Activated CD8-positive, alpha-beta T cell treated with anti-CD3 and anti-CD28 coated beads, Interleukin-2, amount 10 ng/mL, durations not matched to agents 7 days and 5 days (primary cell): ENCODE data around the gene PGLYRP2. TPM values are rescaled to one million over a fixed set of nuclear protein-coding genes. Genes with fewer than 3 reads are reported as not detected.

ENCODE experiments used
- ATAC-seq: fragments of 150-1000 bp; cut with Tn5 transposase; one replicate; pipeline ENCODE4 v1.10.0; 2021; ENCODE audit warnings: moderate library complexity
- CTCF ChIA-PET: fragments of 350-600 bp; sonication (Branson Sonifier 250); formaldehyde crosslinking; loops from one replicate; lab custom pipeline; 2021; ENCODE audit warnings: antibody characterized with exemption; lab: Charles Lee
- POLR2A ChIA-PET: fragments of 350-600 bp; sonication (Branson Sonifier 250); formaldehyde crosslinking; loops from one replicate; lab custom pipeline; 2021; ENCODE audit warnings: antibody characterized with exemption; lab: Charles Lee
- DNase-seq: peaks from one replicate; pipeline ENCODE4 v3.0.0-alpha.2; 2020
- H3K27ac Mint-ChIP-seq: one replicate; pipeline ENCODE4 v1.8.0; 2021; ENCODE audit warnings: mild to moderate bottlenecking, mixed read lengths
- H3K27me3 Mint-ChIP-seq: one replicate; pipeline ENCODE4 v1.8.0; 2021; ENCODE audit warnings: low read depth, mixed read lengths
- H3K36me3 Mint-ChIP-seq: one replicate; pipeline ENCODE4 v1.8.0; 2021; ENCODE audit warnings: low read depth, mixed read lengths
- H3K4me1 Mint-ChIP-seq: one replicate; pipeline ENCODE4 v1.8.0; 2021; ENCODE audit warnings: low read depth, mixed read lengths
- H3K4me3 Mint-ChIP-seq: one replicate; pipeline ENCODE4 v1.8.0; 2021; ENCODE audit warnings: mild to moderate bottlenecking, mixed read lengths
- H3K9me3 Mint-ChIP-seq: one replicate; pipeline ENCODE4 v1.8.0; 2022; ENCODE audit warnings: mixed read lengths; ENCODE audit not compliant: insufficient read depth
- total RNA-seq, 2 experiments: library from RNA; stranded (reverse); gene quantifications; one replicate each; pipeline ENCODE4 v1.2.3, GENCODE V29; 2021

The PGLYRP2 gene
- total RNA-seq, 2 experiments from 2014 or later: not detected

GRCh38 chr19:15436012-15436825, 43.1 kb downstream of the PGLYRP2 start:
- CTCF ChIA-PET: interaction anchor here (0.9 to 3.5 kb wide), 6 partner anchors 17 to 177 kb away, joined by 3 to 18 read pairs (median 4); partner anchors contain the start of genes AKAP8L and RASAL3
- H3K9me3 Mint-ChIP-seq: no peaks in the 10 kb centered on the region
- H3K36me3 Mint-ChIP-seq: peaks cover 11% of the 10 kb centered on the region
- no peak overlapping the region for H3K27ac Mint-ChIP-seq
- POLR2A ChIA-PET: interaction anchor here (0.6 to 1.3 kb wide), 8 partner anchors 14 to 764 kb away, joined by 3 to 6 read pairs (median 3); partner anchors contain the start of gene AKAP8L
- ATAC-seq (no peak), DNase-seq (no peak)
- H3K4me3 Mint-ChIP-seq: no peak overlapping the region
- no peaks in the 10 kb centered on the region for H3K27me3 Mint-ChIP-seq
- H3K4me1 Mint-ChIP-seq: peaks cover 23% of the 10 kb centered on the region

DNA sequence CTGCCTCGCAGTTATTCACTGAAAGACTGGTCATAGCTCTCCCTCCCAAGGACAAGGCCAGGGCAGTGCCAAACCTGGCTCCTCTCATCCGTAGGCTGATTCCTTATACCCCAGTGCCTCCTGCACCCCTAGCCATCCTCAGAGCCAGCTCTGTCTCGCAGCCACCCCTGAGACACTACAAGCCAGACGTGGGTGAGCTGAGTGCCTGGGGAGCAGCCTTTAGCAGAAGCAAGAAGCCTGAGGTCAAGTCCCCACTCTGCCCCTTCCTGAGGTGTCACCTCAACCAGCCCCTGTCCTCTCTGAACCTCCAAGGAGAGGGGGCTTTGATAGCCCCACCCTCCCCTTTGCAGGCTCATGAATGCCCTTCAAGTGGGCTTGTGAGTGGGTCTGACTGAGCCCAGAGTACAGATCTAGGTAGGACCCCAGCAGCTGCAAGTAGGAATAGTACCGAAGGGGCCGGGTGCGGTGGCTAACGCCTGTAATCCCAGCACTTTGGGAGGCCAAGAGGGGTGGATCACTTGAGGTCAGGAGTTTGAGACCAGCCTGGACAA, 45.7 kb downstream of the PGLYRP2 start:
- H3K27ac Mint-ChIP-seq: peak overlapping the region; percentile 98
- ATAC-seq (no peak), DNase-seq (no peak)
- H3K9me3 Mint-ChIP-seq: no peaks in the 10 kb centered on the region
- H3K36me3 Mint-ChIP-seq: peaks cover 16% of the 10 kb centered on the region
- peak overlapping the region; percentile 98 for H3K4me3 Mint-ChIP-seq
- ChIA-PET CTCF (interaction anchor here (1.2 to 3.1 kb wide), 3 partner anchors 14 to 122 kb away, joined by 3 to 42 read pairs (median 19); partner anchors contain the start of gene AKAP8L), POLR2A (interaction anchor here (0.6 to 2.0 kb wide), 10 partner anchors 9 to 703 kb away, joined by 3 to 18 read pairs (median 3); partner anchors contain the start of gene AKAP8L)
- peaks cover 34% of the 10 kb centered on the region for H3K4me1 Mint-ChIP-seq
- no peaks in the 10 kb centered on the region for H3K27me3 Mint-ChIP-seq

- H3K27me3 Mint-ChIP-seq: no peaks in the 10 kb centered on the region
- peaks cover 19% of the 10 kb centered on the region for H3K36me3 Mint-ChIP-seq
- DNase-seq (peak; percentile 95), ATAC-seq (peak; percentile 89)
- peak overlapping the region; percentile 98 for H3K4me3 Mint-ChIP-seq
- ChIA-PET CTCF (interaction anchor here (1.0 to 3.1 kb wide), 5 partner anchors 13 to 122 kb away, joined by 3 to 42 read pairs (median 7); partner anchors contain the start of gene AKAP8L), POLR2A (interaction anchor here (0.6 to 2.0 kb wide), 11 partner anchors 8 to 704 kb away, joined by 3 to 18 read pairs (median 3); partner anchors contain the start of gene AKAP8L)
- peak overlapping the region; percentile 98 for H3K27ac Mint-ChIP-seq
- peaks cover 34% of the 10 kb centered on the region for H3K4me1 Mint-ChIP-seq
- H3K9me3 Mint-ChIP-seq: no peaks in the 10 kb centered on the region
These were observed 46.4 kb downstream of the PGLYRP2 start for GRCh38 chr19:15432629-15433518.

- peak overlapping the region; percentile 97 for H3K27ac Mint-ChIP-seq
- H3K4me1 Mint-ChIP-seq: peaks cover 32% of the 10 kb centered on the region
- peaks cover 26% of the 10 kb centered on the region for H3K36me3 Mint-ChIP-seq
- H3K27me3 Mint-ChIP-seq: no peaks in the 10 kb centered on the region
- CTCF ChIA-PET: interaction anchor here (1.0 to 4.0 kb wide), 6 partner anchors 12 to 123 kb away, joined by 3 to 42 read pairs (median 13); partner anchors contain the start of gene AKAP8L
- DNase-seq (peak; percentile 43), ATAC-seq (peak; percentile 9)
- no peaks in the 10 kb centered on the region for H3K9me3 Mint-ChIP-seq
- POLR2A ChIA-PET: interaction anchor here (0.6 to 2.0 kb wide), 8 partner anchors 11 to 119 kb away, joined by 3 to 18 read pairs (median 4); partner anchors contain the start of gene AKAP8L
- peak overlapping the region; percentile 98 for H3K4me3 Mint-ChIP-seq
These were observed 47.2 kb downstream of the PGLYRP2 start for GRCh38 chr19:15432018-15432494.

DNA sequence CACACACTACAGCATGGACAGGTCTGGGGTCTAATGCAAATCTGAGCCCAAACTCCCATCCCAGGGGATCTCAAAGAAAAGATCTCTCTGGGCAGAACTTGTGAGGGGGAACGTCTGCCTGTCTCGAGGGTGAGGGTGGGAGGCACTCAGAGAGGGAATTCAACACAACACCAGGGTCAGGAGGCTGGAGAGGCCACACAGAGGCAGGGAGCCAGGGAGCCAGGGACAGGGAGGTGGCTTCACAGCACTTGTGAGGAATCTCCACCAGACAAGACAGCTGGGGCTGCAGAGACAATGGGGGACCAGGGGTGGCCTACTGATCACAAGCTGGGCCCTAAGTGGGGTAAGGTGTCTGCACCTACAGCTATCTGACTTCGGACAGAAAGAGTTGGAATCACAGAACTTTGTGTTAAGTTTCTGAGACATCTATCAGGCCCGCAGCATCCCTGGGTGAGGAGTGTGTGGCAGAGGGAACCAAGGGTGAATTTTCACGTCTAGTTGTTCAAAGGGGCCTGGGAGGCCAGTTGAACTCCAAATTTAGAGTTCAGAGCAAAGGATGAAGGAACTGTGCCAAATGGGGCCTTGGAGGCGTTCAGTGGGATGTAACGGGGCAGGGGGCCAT, 47.8 kb downstream of the PGLYRP2 start:
- DNase-seq (no peak), ATAC-seq (no peak)
- Mint-ChIP-seq H3K4me1 (peaks cover 32% of the 10 kb centered on the region), H3K27ac (peak overlapping the region; percentile 97), H3K9me3 (no peaks in the 10 kb centered on the region), H3K36me3 (peaks cover 31% of the 10 kb centered on the region), H3K27me3 (no peaks in the 10 kb centered on the region), H3K4me3 (peak overlapping the region; percentile 98)
- ChIA-PET POLR2A (interaction anchor here (0.6 to 2.4 kb wide), 3 partner anchors 13 to 88 kb away, joined by 3 to 17 read pairs (median 3); partner anchors contain the start of gene AKAP8L), CTCF (interaction anchor here (1.2 to 4.0 kb wide), 2 partner anchors 12 to 36 kb away, joined by 3 to 41 read pairs; partner anchors contain the start of gene AKAP8L)

DNA sequence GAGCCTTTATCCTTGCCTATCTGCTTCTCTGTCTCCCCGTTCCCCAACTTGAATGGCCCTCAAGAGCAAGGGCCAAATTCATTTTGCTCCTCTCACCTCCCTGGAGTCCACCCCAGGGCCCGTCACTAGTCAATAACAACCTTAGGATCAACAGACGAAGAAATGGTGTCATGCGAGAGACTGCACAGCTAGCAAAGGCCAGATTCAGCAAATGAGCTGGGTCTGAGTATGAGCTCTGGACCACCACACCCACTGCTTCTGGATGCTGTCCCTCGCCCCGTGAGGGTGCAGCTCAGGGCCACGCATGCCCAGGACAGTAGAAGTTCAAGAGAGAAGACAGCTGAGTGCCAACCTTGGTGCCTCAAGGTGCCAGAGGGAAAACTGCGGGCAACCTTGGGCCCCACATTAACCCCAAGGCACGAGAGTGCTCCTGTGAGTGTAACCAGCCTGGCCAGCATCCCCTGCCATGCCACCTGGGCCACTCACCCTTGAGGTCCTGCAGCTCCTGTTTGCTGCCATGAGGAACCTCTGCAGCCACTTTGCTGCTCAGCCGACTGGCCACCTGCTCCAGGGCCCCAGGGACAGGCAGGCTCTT, 48.7 kb downstream of the PGLYRP2 start:
- Mint-ChIP-seq H3K9me3 (no peaks in the 10 kb centered on the region), H3K4me3 (peak overlapping the region; percentile 98), H3K27me3 (no peaks in the 10 kb centered on the region), H3K36me3 (peaks cover 39% of the 10 kb centered on the region), H3K27ac (peak overlapping the region; percentile 50), H3K4me1 (peaks cover 29% of the 10 kb centered on the region)
- DNase-seq (no peak), ATAC-seq (no peak)
- POLR2A ChIA-PET: interaction anchor here (1.3 to 2.4 kb wide), 2 partner anchors 12 to 84 kb away, joined by 3 to 17 read pairs; partner anchors contain the start of gene AKAP8L
- CTCF ChIA-PET: interaction anchor here (1.2 to 4.0 kb wide), 3 partner anchors 9 to 37 kb away, joined by 3 to 41 read pairs (median 3); partner anchors contain the start of gene AKAP8L

- no peak overlapping the region for H3K4me3 Mint-ChIP-seq
- no peak for DNase-seq
- H3K27me3 Mint-ChIP-seq: no peaks in the 10 kb centered on the region
- H3K9me3 Mint-ChIP-seq: no peaks in the 10 kb centered on the region
- peak overlapping the region; percentile 50 for H3K27ac Mint-ChIP-seq
- CTCF ChIA-PET: interaction anchor here (1.3 to 4.0 kb wide), 3 partner anchors 8 to 125 kb away, joined by 3 to 41 read pairs (median 6); partner anchors contain the start of gene AKAP8L
- peaks cover 29% of the 10 kb centered on the region for H3K4me1 Mint-ChIP-seq
- no peak for ATAC-seq
- POLR2A ChIA-PET: interaction anchor here (2.4 kb wide), 1 partner anchor 11 kb away, joined by 17 read pairs; the partner anchor contains the start of gene AKAP8L
- H3K36me3 Mint-ChIP-seq: peaks cover 43% of the 10 kb centered on the region
These were observed 49.4 kb downstream of the PGLYRP2 start for GRCh38 chr19:15429825-15430467.

DNA sequence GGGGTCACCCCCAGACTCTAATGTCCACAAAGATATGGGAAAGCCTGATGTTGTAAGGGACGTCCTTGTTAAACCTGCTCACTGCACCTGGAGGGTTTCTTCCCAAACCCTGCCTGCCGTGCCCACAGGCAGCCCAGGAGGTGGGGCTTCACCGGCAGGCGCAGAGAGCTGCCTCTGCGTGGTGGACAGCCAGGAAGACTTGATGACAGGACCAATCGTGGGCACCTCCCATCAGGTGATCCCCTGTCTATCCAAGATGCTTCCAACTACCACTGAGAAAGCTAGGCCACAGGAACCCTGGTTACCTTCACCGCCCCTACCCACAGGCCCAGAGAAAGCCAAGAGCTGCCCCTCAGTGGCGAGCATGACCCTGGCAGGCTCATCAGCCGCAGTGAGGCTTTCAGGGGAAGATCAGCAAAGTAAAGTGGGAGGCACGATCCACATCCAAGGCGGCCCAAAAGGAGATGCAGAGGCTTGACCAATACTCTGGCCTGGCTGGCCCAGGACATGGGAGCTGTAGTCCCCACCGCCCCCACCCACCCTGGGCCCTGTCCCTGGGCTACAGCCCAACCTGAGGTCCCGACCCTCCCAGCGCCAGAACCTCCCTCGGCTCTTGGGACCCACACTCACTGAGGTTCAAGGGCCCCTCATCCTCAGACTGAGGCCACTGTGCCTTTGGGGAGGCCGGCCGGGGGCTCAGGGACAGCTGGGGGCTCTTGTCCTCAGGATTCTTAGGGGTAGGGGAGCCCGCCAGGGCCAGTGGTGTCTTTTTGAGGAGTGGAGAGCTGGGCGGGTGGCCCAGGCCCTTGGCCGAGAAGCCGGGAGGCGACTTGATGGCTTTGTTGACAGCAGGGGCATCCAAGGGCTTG, 50.1 kb downstream of the PGLYRP2 start:
- DNase-seq (no peak), ATAC-seq (no peak)
- H3K9me3 Mint-ChIP-seq: no peaks in the 10 kb centered on the region
- peaks cover 29% of the 10 kb centered on the region for H3K4me1 Mint-ChIP-seq
- H3K27ac Mint-ChIP-seq: no peak overlapping the region
- no peak overlapping the region for H3K4me3 Mint-ChIP-seq
- H3K27me3 Mint-ChIP-seq: no peaks in the 10 kb centered on the region
- POLR2A ChIA-PET: interaction anchor here (2.4 kb wide), 1 partner anchor 10 kb away, joined by 17 read pairs; the partner anchor contains the start of gene AKAP8L
- peaks cover 47% of the 10 kb centered on the region for H3K36me3 Mint-ChIP-seq
- CTCF ChIA-PET: interaction anchor here (2.0 to 4.0 kb wide), 2 partner anchors 10 to 126 kb away, joined by 6 to 41 read pairs; partner anchors contain the start of gene AKAP8L

DNA sequence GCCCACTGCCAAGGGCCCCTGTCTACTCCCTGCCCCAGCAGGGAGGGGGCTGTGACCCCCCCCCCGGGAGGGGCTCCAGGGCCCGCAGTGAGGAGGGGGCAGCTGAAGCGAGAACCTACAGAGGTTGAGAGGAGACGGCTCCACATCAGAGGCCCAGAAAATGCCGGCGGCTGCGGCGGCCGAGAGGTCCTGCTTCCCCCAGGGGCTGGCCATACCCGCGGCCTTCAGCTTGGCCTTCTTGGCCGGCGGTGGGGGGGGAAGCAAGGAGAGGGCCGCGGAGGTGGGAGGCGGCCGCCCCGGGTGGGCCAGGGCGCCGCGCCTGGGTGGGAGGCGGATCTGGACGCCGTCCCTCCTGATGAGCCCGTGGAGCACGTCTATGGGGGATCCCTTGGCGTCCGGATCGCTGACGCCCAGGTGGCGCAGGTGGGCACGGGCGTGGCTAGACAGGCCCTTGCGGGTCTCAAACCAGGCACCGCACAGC, 51.3 kb downstream of the PGLYRP2 start:
- H3K9me3 Mint-ChIP-seq: no peaks in the 10 kb centered on the region
- no peak overlapping the region for H3K4me3 Mint-ChIP-seq
- peaks cover 22% of the 10 kb centered on the region for H3K4me1 Mint-ChIP-seq
- no peaks in the 10 kb centered on the region for H3K27me3 Mint-ChIP-seq
- CTCF ChIA-PET: interaction anchor here (2.0 to 4.0 kb wide), 2 partner anchors 8 to 127 kb away, joined by 6 to 41 read pairs; partner anchors contain the start of gene AKAP8L
- no peak overlapping the region for H3K27ac Mint-ChIP-seq
- no peak for ATAC-seq
- POLR2A ChIA-PET: no interaction called here
- peaks cover 54% of the 10 kb centered on the region for H3K36me3 Mint-ChIP-seq
- DNase-seq: no peak
